ENCODE results near the gene ALKAL2.

ALKAL2 gene

GRCh38 chr2:314561-315336, 26.9 kb upstream of the ALKAL2 start:
- DNase-seq, result no peak
- no peak overlapping the region for H3K9ac ChIP-seq (ENCODE audit: low read length)
- no peaks in the 10 kb centered on the region for H3K9me3 ChIP-seq (replicated peaks; ENCODE audit: insufficient read depth, low read length)
- no peaks in the 10 kb centered on the region for H3K36me3 ChIP-seq (replicated peaks; ENCODE audit: insufficient read depth, low read length)
- H3F3A ChIP-seq (ENCODE audit: insufficient read depth, low read length), result no peaks in the 10 kb centered on the region
- H3K27me3 ChIP-seq (replicated peaks; ENCODE audit: insufficient read depth, low read length), result no peaks in the 10 kb centered on the region
- TF ChIP-seq CTCF (IDR thresholded peaks at IDR 0.05; ENCODE audit: low read length) (no peak), EZH2phosphoT487 (IDR thresholded peaks at IDR 0.05; ENCODE audit: low read length) (no peak), EZH2 (optimal IDR thresholded peaks at IDR 0.05; ENCODE audit: low read depth, low read length) (no peak)
- H3K9me2 ChIP-seq (replicated peaks; ENCODE audit: insufficient read depth, low read length), result no peaks in the 10 kb centered on the region
- no peak overlapping the region for H3K27ac ChIP-seq (ENCODE audit: low read length)
- no peak overlapping the region for H3K4me2 ChIP-seq (ENCODE audit: low read depth, low read length)
- no peaks in the 10 kb centered on the region for H3K79me2 ChIP-seq (ENCODE audit: low read length)
- H2AFZ ChIP-seq (ENCODE audit: low read length), result no peak overlapping the region
- H4K20me1 ChIP-seq (ENCODE audit: insufficient read depth, low read length), result no peaks in the 10 kb centered on the region
- no peaks in the 10 kb centered on the region for H3K4me1 ChIP-seq (ENCODE audit: low read length)
- H3K4me3 ChIP-seq (ENCODE audit: low read length), result no peak overlapping the region

- Histone ChIP-seq H4K20me1 (ENCODE audit: insufficient read depth, low read length) (no peaks in the 10 kb centered on the region), H3K79me2 (ENCODE audit: low read length) (no peaks in the 10 kb centered on the region), H3F3A (ENCODE audit: insufficient read depth, low read length) (no peaks in the 10 kb centered on the region), H3K4me1 (ENCODE audit: low read length) (no peaks in the 10 kb centered on the region), H3K9ac (ENCODE audit: low read length) (no peak overlapping the region), H2AFZ (ENCODE audit: low read length) (no peak overlapping the region), H3K4me2 (ENCODE audit: low read depth, low read length) (no peak overlapping the region), H3K27ac (ENCODE audit: low read length) (no peak overlapping the region), H3K9me2 (replicated peaks; ENCODE audit: insufficient read depth, low read length) (no peaks in the 10 kb centered on the region), H3K27me3 (replicated peaks; ENCODE audit: insufficient read depth, low read length) (no peaks in the 10 kb centered on the region), H3K9me3 (replicated peaks; ENCODE audit: insufficient read depth, low read length) (no peaks in the 10 kb centered on the region), H3K4me3 (ENCODE audit: low read length) (no peak overlapping the region), H3K36me3 (replicated peaks; ENCODE audit: insufficient read depth, low read length) (no peaks in the 10 kb centered on the region)
- TF ChIP-seq CTCF (IDR thresholded peaks at IDR 0.05; ENCODE audit: low read length) (no peak), EZH2 (optimal IDR thresholded peaks at IDR 0.05; ENCODE audit: low read depth, low read length) (no peak), EZH2phosphoT487 (IDR thresholded peaks at IDR 0.05; ENCODE audit: low read length) (no peak)
- DNase-seq, result no peak
Measured at GRCh38 chr2:313991-314390, 26.1 kb upstream of the ALKAL2 start.

GRCh38 chr2:310994-311393, 23.1 kb upstream of the ALKAL2 start:
- Histone ChIP-seq H3K36me3 (replicated peaks; ENCODE audit: insufficient read depth, low read length) (no peaks in the 10 kb centered on the region), H3K27me3 (replicated peaks; ENCODE audit: insufficient read depth, low read length) (no peaks in the 10 kb centered on the region), H3K9ac (ENCODE audit: low read length) (no peak overlapping the region), H3K4me1 (ENCODE audit: low read length) (no peaks in the 10 kb centered on the region), H3K79me2 (ENCODE audit: low read length) (no peaks in the 10 kb centered on the region), H3F3A (ENCODE audit: insufficient read depth, low read length) (no peaks in the 10 kb centered on the region), H3K4me3 (ENCODE audit: low read length) (no peak overlapping the region), H2AFZ (ENCODE audit: low read length) (no peak overlapping the region), H4K20me1 (ENCODE audit: insufficient read depth, low read length) (no peaks in the 10 kb centered on the region), H3K4me2 (ENCODE audit: low read depth, low read length) (no peak overlapping the region), H3K27ac (ENCODE audit: low read length) (no peak overlapping the region), H3K9me2 (replicated peaks; ENCODE audit: insufficient read depth, low read length) (no peaks in the 10 kb centered on the region), H3K9me3 (replicated peaks; ENCODE audit: insufficient read depth, low read length) (no peaks in the 10 kb centered on the region)
- DNase-seq, result no peak
- no peak for TF ChIP-seq EZH2 (optimal IDR thresholded peaks at IDR 0.05; ENCODE audit: low read depth, low read length)
- TF ChIP-seq CTCF (IDR thresholded peaks at IDR 0.05; ENCODE audit: low read length), result no peak
- no peak for TF ChIP-seq EZH2phosphoT487 (IDR thresholded peaks at IDR 0.05; ENCODE audit: low read length)
